Myometrial cell (primary cell): Measurements from ENCODE around the gene PEX11G. TPM values are rescaled to one million over a fixed set of nuclear protein-coding genes. Genes with fewer than 3 reads are reported as not detected.

Source experiments
- total RNA-seq: library from RNA; depleted of rRNA; stranded (reverse); fragments of >200 nt; gene quantifications from 2 replicates; pipeline ENCODE4 v1.2.3, GENCODE V29; 2015

The PEX11G gene
- total RNA-seq, result 2.6 and 3.9 TPM in 2 replicates

GRCh38 chr19:7488736-7489353 lies at the start of gene PEX11G:
PEX11G (minus strand) TSS chr19:7489035; CDS start chr19:7489010, 25 bp downstream.

GRCh38 chr19:7535047-7535997 lies 46.5 kb upstream of the PEX11G start, which contains the start of gene PNPLA6:
PNPLA6 (plus strand) TSS chr19:7535717; CDS start chr19:7535789, 72 bp downstream.

GRCh38 chr19:7522072-7522922 lies 33.5 kb upstream of the PEX11G start, which contains the start of gene MCOLN1:
MCOLN1 (plus strand) TSS chr19:7522624; CDS start chr19:7522751, 127 bp downstream.

GRCh38 chr19:7515645-7516151 lies 26.9 kb upstream of the PEX11G start, which contains the start of gene ZNF358:
ZNF358 (plus strand) TSS chr19:7516103; CDS start chr19:7519243, 3,140 bp downstream.

Other genes with a start within 250 kb of the PEX11G start
- gene INSR, start 194.6 kb downstream of the PEX11G start, total RNA-seq, result 6.4 and 21.9 TPM in 2 replicates
- gene ARHGEF18, start 140.1 kb downstream of the PEX11G start, total RNA-seq, result 40.6 and 48.7 TPM in 2 replicates
- 20.2 and 22.5 TPM in 2 replicates for gene ZNF358, start 27.1 kb upstream of the PEX11G start, total RNA-seq
- gene MCOLN1, start 33.6 kb upstream of the PEX11G start, total RNA-seq, result 3.9 and 4.6 TPM in 2 replicates
- gene PNPLA6, start 46.7 kb upstream of the PEX11G start, total RNA-seq, result 159 and 163 TPM in 2 replicates
- gene CAMSAP3, start 106.8 kb upstream of the PEX11G start, total RNA-seq, result not detected in 2 replicates
- gene XAB2, start 140.5 kb upstream of the PEX11G start, total RNA-seq, result 42.2 and 45.3 TPM in 2 replicates
- gene PET100, start 140.8 kb upstream of the PEX11G start, total RNA-seq, result 4.9 and 7.4 TPM in 2 replicates
- not detected in 2 replicates for gene PCP2, start 144.7 kb upstream of the PEX11G start, total RNA-seq
- 12.1 and 22.8 TPM in 2 replicates for gene STXBP2, start 148.1 kb upstream of the PEX11G start, total RNA-seq
- not detected in 2 replicates for gene RETN, start 180.0 kb upstream of the PEX11G start, total RNA-seq
- gene MCEMP1, start 188.1 kb upstream of the PEX11G start, total RNA-seq, result not detected in 2 replicates
- 86.2 and 107 TPM in 2 replicates for gene TRAPPC5, start 191.8 kb upstream of the PEX11G start, total RNA-seq
- gene FCER2, start 213.1 kb upstream of the PEX11G start, total RNA-seq, result not detected in 2 replicates
- not detected in 2 replicates for gene CLEC4G, start 243.1 kb upstream of the PEX11G start, total RNA-seq